GM21515 (cell line): ENCODE results near the gene KLF9.
"Not testable (repeated sequence)": the region's sequence is repeated elsewhere in the genome, so short reads cannot be mapped to it uniquely, and the experiment has no call there.

ENCODE experiments used
- ATAC-seq: cut with Tn5 transposase; IDR thresholded peaks from one replicate; pipeline ENCODE4 v1.9.1; 2021; ENCODE audit not compliant: unreplicated experiment

Gene KLF9

GRCh38 chr9:70405808-70406433, 8.5 kb downstream of the KLF9 start:
- peak; percentile 14 for ATAC-seq

- ATAC-seq = no peak
These were observed 10.2 kb downstream of the KLF9 start for GRCh38 chr9:70404261-70404660.

- no peak for ATAC-seq
These were observed 10.8 kb downstream of the KLF9 start for GRCh38 chr9:70403618-70404025.

GRCh38 chr9:70403166-70403565, 11.3 kb downstream of the KLF9 start:
- ATAC-seq = no peak

GRCh38 chr9:70402213-70402612, 12.2 kb downstream of the KLF9 start:
- ATAC-seq = no peak

GRCh38 chr9:70401241-70401640, 13.2 kb downstream of the KLF9 start:
- not testable (repeated sequence) for ATAC-seq

GRCh38 chr9:70400107-70400892, 14.2 kb downstream of the KLF9 start:
- no peak for ATAC-seq

GRCh38 chr9:70399141-70399540, 15.3 kb downstream of the KLF9 start:
- no peak for ATAC-seq

GRCh38 chr9:70398145-70398556, 16.3 kb downstream of the KLF9 start:
- peak; percentile 100 for ATAC-seq

- ATAC-seq = no peak
These were observed 18.8 kb downstream of the KLF9 start for GRCh38 chr9:70395652-70396051.

- ATAC-seq = no peak
These were observed 21.6 kb downstream of the KLF9 start for GRCh38 chr9:70392850-70393249.

GRCh38 chr9:70392189-70392588, 22.3 kb downstream of the KLF9 start:
- no peak for ATAC-seq

- no peak for ATAC-seq
These were observed 23.5 kb downstream of the KLF9 start for GRCh38 chr9:70390933-70391341.

- no peak for ATAC-seq
These were observed 24.7 kb downstream of the KLF9 start for GRCh38 chr9:70389621-70390266.

GRCh38 chr9:70389188-70389587, 25.3 kb downstream of the KLF9 start:
- no peak for ATAC-seq

GRCh38 chr9:70387663-70388062, 26.8 kb downstream of the KLF9 start:
- no peak for ATAC-seq

GRCh38 chr9:70385426-70385825, 29.0 kb downstream of the KLF9 start:
- no peak for ATAC-seq

- ATAC-seq = no peak
These were observed 31.5 kb downstream of the KLF9 start for GRCh38 chr9:70382709-70383605.

GRCh38 chr9:70382046-70382708, 32.3 kb downstream of the KLF9 start:
- ATAC-seq = no peak

GRCh38 chr9:70374962-70375618, 39.4 kb downstream of the KLF9 start:
- ATAC-seq = no peak
